Stimulated activated CD8-positive, alpha-beta memory T cell treated with anti-CD3 and anti-CD28 coated beads, Interleukin-4, amount 100 ng/mL, for 1 hour (primary cell): Measurements from ENCODE around the gene SMIM22.

Experiments
- DNase-seq, 2 donors: peaks; one replicate each; pipeline ENCODE4 v3.0.0-alpha.2; 2020; ENCODE audit warnings: low read depth in 2 of 2, low spot score in 1 of 2

SMIM22 gene

GRCh38 chr16:4795181-4795827 is at the start of gene SMIM22:
Gene SMIM22, plus strand, starts transcription at chr16:4795369. Its CDS starts 366 bp downstream, at chr16:4795735.
- DNase-seq = no peak

- no peak for DNase-seq
Observed at GRCh38 chr16:4746215-4746614, 49.0 kb upstream of the SMIM22 start.

- DNase-seq = no peak
Observed at GRCh38 chr16:4746991-4747574, 48.1 kb upstream of the SMIM22 start.

GRCh38 chr16:4747906-4748681 is 47.1 kb upstream of the SMIM22 start:
- DNase-seq = no peak

- DNase-seq = no peak
Observed at GRCh38 chr16:4748682-4749411, 46.3 kb upstream of the SMIM22 start.

- no peak for DNase-seq
Observed at GRCh38 chr16:4749700-4750257, 45.4 kb upstream of the SMIM22 start.

GRCh38 chr16:4750896-4751295 is 44.3 kb upstream of the SMIM22 start:
- no peak for DNase-seq

GRCh38 chr16:4752351-4753100 is 42.6 kb upstream of the SMIM22 start:
- no peak for DNase-seq

- DNase-seq = no peak
Observed at GRCh38 chr16:4753227-4753626, 41.9 kb upstream of the SMIM22 start.

GRCh38 chr16:4754865-4755264 is 40.3 kb upstream of the SMIM22 start:
- DNase-seq = no peak

- DNase-seq = no peak
Observed at GRCh38 chr16:4755687-4756086, 39.5 kb upstream of the SMIM22 start.

- no peak for DNase-seq
Observed at GRCh38 chr16:4760221-4760910, 34.8 kb upstream of the SMIM22 start.

GRCh38 chr16:4762205-4762604 is 33.0 kb upstream of the SMIM22 start:
- DNase-seq = no peak

- no peak for DNase-seq
Observed at GRCh38 chr16:4763791-4764190, 31.4 kb upstream of the SMIM22 start.

GRCh38 chr16:4765511-4766474 is 29.4 kb upstream of the SMIM22 start:
- no peak for DNase-seq

- peak; percentile 92 to 95 for DNase-seq
Observed at GRCh38 chr16:4766875-4767628, 28.1 kb upstream of the SMIM22 start, which contains the start of gene ZNF500. Gene ZNF500, minus strand, starts transcription at chr16:4767162. Its CDS starts 1,184 bp downstream, at chr16:4765978.

- no peak for DNase-seq
Observed at GRCh38 chr16:4767872-4768548, 27.2 kb upstream of the SMIM22 start.
